Astrocyte of the spinal cord (primary cell): ENCODE results near the gene SLC22A12.

Experiments used
- DNase-seq: peaks from one replicate; pipeline ENCODE4 v3.0.0; 2011; ENCODE audit warnings: low read depth, low spot score
- H3K4me3 ChIP-seq: 2 replicates; pipeline ENCODE4 v1.5.1; 2011; ENCODE audit warnings: low read depth, mild to moderate bottlenecking, low read length, moderate library complexity
- CTCF ChIP-seq: IDR thresholded peaks from 2 replicates; pipeline ENCODE4 v1.5.1; 2012; ENCODE audit warnings: low read depth, mild to moderate bottlenecking, low read length, inconsistent platforms
- in situ Hi-C: cut with HindIII; loops from 2 replicates; pipeline ENCODE4 v1.10.0; 2017; ENCODE audit warnings: low sequenced_read_pairs

Gene SLC22A12

GRCh38 chr11:64546600-64546999 is 44.4 kb upstream of the SLC22A12 start:
- DNase-seq: no peak
- H3K4me3 ChIP-seq: no peak overlapping the region
- in situ Hi-C loops: no loop called here
- no peak for TF ChIP-seq CTCF

GRCh38 chr11:64549969-64550368 is 41.1 kb upstream of the SLC22A12 start:
- H3K4me3 ChIP-seq: no peak overlapping the region
- in situ Hi-C loops: no loop called here
- DNase-seq: no peak
- TF ChIP-seq CTCF: no peak

GRCh38 chr11:64553554-64554201 is 37.3 kb upstream of the SLC22A12 start:
- DNase-seq: peak; percentile 42
- in situ Hi-C loops: no loop called here
- peak; percentile 97 for TF ChIP-seq CTCF
- no peak overlapping the region for H3K4me3 ChIP-seq

- in situ Hi-C loops: no loop called here
- no peak for DNase-seq
- no peak for TF ChIP-seq CTCF
- no peak overlapping the region for H3K4me3 ChIP-seq
Observed at GRCh38 chr11:64556044-64556720, 34.8 kb upstream of the SLC22A12 start.

GRCh38 chr11:64556721-64557250 is 34.2 kb upstream of the SLC22A12 start:
- TF ChIP-seq CTCF: no peak
- no peak for DNase-seq
- in situ Hi-C loops: no loop called here
- H3K4me3 ChIP-seq: no peak overlapping the region

GRCh38 chr11:64558065-64558745 is 32.8 kb upstream of the SLC22A12 start:
- TF ChIP-seq CTCF: no peak
- in situ Hi-C loops: no loop called here
- no peak overlapping the region for H3K4me3 ChIP-seq
- DNase-seq: no peak
